Natural killer cell (primary cell): ENCODE data around the gene IYD. TPM values are rescaled to one million over a fixed set of nuclear protein-coding genes. Genes with fewer than 3 reads are reported as not detected.

Experiments
- ATAC-seq, 3 donors: fragments of 150-1000 bp in 2 of 3; fragments of 200-7000 bp in 1 of 3; cut with Tn5 transposase; 1 replicate in 1 of 3; 2 replicates in 2 of 3; pipeline ENCODE4 v1.10.0; 2021; ENCODE audit warnings: mild to moderate bottlenecking in 2 of 3, moderate library complexity in 2 of 3
- DNase-seq, 2 donors: peaks; one replicate each; pipeline versions ENCODE4 v3.0.0 to v3.0.0-alpha.2; 2013 to 2021; ENCODE audit warnings: mixed read lengths in 1 of 2
- H3K27ac ChIP-seq: one replicate; pipeline ENCODE4 v1.5.1; 2013; ENCODE audit warnings: mild to moderate bottlenecking, low read length
- H3K27me3 ChIP-seq: one replicate; pipeline ENCODE4 v1.6.1; 2013; ENCODE audit warnings: low read length; ENCODE audit not compliant: control insufficient read depth, insufficient read depth
- H3K36me3 ChIP-seq: one replicate; pipeline ENCODE4 v1.6.1; 2013; ENCODE audit warnings: low read length; ENCODE audit not compliant: control insufficient read depth, insufficient read depth
- H3K4me1 ChIP-seq: one replicate; pipeline ENCODE4 v1.6.1; 2013; ENCODE audit warnings: low read length; ENCODE audit not compliant: control insufficient read depth, insufficient read depth
- H3K4me3 ChIP-seq: one replicate; pipeline ENCODE4 v1.5.1; 2013; ENCODE audit warnings: low read length
- H3K9me3 ChIP-seq: one replicate; pipeline ENCODE4 v1.6.1; 2013; ENCODE audit warnings: low read length; ENCODE audit not compliant: control insufficient read depth, insufficient read depth
- H3K27ac Mint-ChIP-seq, 2 donors: one replicate each; pipeline ENCODE4 v1.8.0; 2022; ENCODE audit warnings: mild to moderate bottlenecking in 2 of 2, mixed read lengths in 2 of 2, moderate library complexity in 1 of 2
- H3K27me3 Mint-ChIP-seq, 2 donors: one replicate each; pipeline ENCODE4 v1.8.0; 2022; ENCODE audit warnings: low read depth in 2 of 2, mixed read lengths in 2 of 2
- H3K36me3 Mint-ChIP-seq: one replicate; pipeline ENCODE4 v1.8.0; 2022; ENCODE audit warnings: mixed read lengths
- H3K4me1 Mint-ChIP-seq, 2 donors: one replicate each; pipeline ENCODE4 v1.8.0; 2022; ENCODE audit warnings: mixed read lengths in 2 of 2
- H3K4me3 Mint-ChIP-seq: one replicate; pipeline ENCODE4 v1.8.0; 2022; ENCODE audit warnings: mild to moderate bottlenecking, moderate library complexity, mixed read lengths
- H3K9me3 Mint-ChIP-seq, 2 donors: one replicate each; pipeline ENCODE4 v1.8.0; 2022; ENCODE audit warnings: mixed read lengths in 2 of 2
- WGBS: methylation state at CpG from one replicate; pipeline ENCODE4 v1.1.7; 2013; ENCODE audit warnings: missing lambda C conversion rate; ENCODE audit not compliant: insufficient coverage; 5-methylcytosine and 5-hydroxymethylcytosine counted together
- intact Hi-C: fragments of 100-400 bp; cut with micrococcal nuclease; formaldehyde crosslinking; loops from one replicate; pipeline ENCODE4 v1.14.2; 2022
- total RNA-seq, 4 donors: library from RNA; stranded (reverse); fragments of 120-200 nt in 1 of 4; gene quantifications; one replicate each; pipeline versions ENCODE4 v1.2.3 to v1.2.4, GENCODE V29; 2013 to 2022
- TF ChIP-seq, protein P1 (sequence below): fragments of 200-600 bp; IDR thresholded peaks from one replicate; pipeline ENCODE4 v1.8.0; 2022; ENCODE audit warnings: antibody characterized with exemption

Gene IYD
- total RNA-seq, 3 donors from 2014 or later (not counting 1 experiment from before 2014, with no cell fraction given) = not detected

DNA sequence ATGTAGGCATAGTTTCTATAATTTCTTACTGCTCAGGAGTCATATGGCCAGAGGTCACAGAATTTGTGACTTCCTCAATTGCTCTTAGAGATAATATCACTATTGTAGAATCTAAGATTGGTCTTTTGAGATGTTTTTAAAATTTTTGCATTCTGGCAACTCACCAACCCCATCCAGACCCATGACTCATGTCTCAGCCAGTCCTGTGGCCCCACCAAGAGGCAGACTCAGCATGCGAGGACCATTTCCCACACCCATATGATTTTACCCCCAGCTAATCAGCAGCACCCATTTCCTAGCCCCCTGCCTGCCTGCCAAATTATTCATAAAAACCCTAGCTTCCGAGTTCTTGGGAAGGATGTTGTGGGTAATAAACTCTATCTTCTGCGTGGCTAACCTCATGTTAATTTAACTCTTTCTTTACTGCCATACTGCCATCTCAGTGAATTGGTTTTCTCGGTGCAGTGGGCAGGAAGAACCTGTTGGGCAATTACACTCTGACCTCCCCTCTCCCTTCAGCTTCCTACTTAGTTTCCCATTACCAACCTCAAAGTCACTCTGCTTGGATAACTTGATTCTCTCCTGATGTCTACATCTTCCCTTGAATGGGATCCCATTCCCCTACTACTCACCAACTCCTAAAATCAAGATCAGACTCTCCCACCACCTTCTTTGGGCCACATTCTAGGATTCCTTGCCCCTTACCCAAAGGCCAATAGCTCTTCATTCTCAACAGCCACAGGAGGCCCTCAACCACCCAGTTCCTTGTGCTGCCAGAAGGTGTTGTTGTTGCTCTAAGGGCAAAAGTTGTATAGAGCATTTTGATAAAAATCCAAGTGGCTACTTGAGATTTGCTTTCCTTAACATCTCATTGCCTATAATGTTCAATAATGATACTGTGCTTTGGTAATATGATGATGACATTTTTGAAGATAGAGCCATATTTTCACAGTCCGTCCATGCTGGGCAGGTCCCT, 16.2 kb upstream of the IYD start:
- Histone ChIP-seq H3K27ac (no peak overlapping the region), H3K36me3 (no peaks in the 10 kb centered on the region), H3K4me1 (no peaks in the 10 kb centered on the region), H3K27me3 (no peaks in the 10 kb centered on the region), H3K9me3 (no peaks in the 10 kb centered on the region), H3K4me3 (no peak overlapping the region)
- no peaks in the 10 kb centered on the region for H3K36me3 Mint-ChIP-seq
- DNase-seq (no peak), ATAC-seq (no peak)
- intact Hi-C loops = no loop called here
- H3K4me1 Mint-ChIP-seq = no peaks in the 10 kb centered on the region
- H3K4me3 Mint-ChIP-seq = no peak overlapping the region
- TF ChIP-seq, protein P1, sequence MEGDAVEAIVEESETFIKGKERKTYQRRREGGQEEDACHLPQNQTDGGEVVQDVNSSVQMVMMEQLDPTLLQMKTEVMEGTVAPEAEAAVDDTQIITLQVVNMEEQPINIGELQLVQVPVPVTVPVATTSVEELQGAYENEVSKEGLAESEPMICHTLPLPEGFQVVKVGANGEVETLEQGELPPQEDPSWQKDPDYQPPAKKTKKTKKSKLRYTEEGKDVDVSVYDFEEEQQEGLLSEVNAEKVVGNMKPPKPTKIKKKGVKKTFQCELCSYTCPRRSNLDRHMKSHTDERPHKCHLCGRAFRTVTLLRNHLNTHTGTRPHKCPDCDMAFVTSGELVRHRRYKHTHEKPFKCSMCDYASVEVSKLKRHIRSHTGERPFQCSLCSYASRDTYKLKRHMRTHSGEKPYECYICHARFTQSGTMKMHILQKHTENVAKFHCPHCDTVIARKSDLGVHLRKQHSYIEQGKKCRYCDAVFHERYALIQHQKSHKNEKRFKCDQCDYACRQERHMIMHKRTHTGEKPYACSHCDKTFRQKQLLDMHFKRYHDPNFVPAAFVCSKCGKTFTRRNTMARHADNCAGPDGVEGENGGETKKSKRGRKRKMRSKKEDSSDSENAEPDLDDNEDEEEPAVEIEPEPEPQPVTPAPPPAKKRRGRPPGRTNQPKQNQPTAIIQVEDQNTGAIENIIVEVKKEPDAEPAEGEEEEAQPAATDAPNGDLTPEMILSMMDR = no peak
- 46% methylated on average over 4 of the region's 5 CpGs for WGBS
- H3K27ac Mint-ChIP-seq = no peak overlapping the region
- H3K27me3 Mint-ChIP-seq = peaks cover 4 to 18% of the 10 kb centered on the region in 2 donors
- H3K9me3 Mint-ChIP-seq = no peaks in the 10 kb centered on the region

DNA sequence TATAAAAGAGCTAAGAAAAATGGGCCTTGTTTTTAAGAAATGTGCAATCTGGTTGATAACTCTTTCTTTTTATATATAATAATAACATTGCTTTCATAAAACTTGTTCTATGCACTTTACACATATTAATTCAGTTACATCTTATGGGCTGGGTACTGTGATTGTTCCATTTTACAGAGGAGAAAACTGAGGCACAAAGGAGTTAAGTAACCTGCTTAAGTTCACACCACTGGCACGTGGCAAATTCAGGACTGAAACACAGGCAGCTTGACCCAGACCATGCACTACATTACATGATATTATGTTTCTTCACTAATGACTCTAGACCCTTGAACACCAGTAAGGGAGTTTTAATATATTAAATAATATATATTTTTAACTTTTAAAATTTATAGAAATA, 15.4 kb upstream of the IYD start:
- Mint-ChIP-seq H3K27me3 (peaks cover 4 to 19% of the 10 kb centered on the region in 2 donors), H3K4me1 (no peaks in the 10 kb centered on the region), H3K4me3 (no peak overlapping the region), H3K9me3 (no peaks in the 10 kb centered on the region), H3K36me3 (no peaks in the 10 kb centered on the region), H3K27ac (no peak overlapping the region)
- H3K27ac ChIP-seq = no peak overlapping the region
- no peak overlapping the region for H3K4me3 ChIP-seq
- ATAC-seq = no peak
- no peaks in the 10 kb centered on the region for H3K9me3 ChIP-seq
- no peaks in the 10 kb centered on the region for H3K27me3 ChIP-seq
- no peaks in the 10 kb centered on the region for H3K36me3 ChIP-seq
- 100% methylated on average over 1 of the region's 1 CpG for WGBS
- H3K4me1 ChIP-seq = no peaks in the 10 kb centered on the region
- DNase-seq = no peak
- intact Hi-C loops = no loop called here
- TF ChIP-seq, protein P1 = no peak

DNA sequence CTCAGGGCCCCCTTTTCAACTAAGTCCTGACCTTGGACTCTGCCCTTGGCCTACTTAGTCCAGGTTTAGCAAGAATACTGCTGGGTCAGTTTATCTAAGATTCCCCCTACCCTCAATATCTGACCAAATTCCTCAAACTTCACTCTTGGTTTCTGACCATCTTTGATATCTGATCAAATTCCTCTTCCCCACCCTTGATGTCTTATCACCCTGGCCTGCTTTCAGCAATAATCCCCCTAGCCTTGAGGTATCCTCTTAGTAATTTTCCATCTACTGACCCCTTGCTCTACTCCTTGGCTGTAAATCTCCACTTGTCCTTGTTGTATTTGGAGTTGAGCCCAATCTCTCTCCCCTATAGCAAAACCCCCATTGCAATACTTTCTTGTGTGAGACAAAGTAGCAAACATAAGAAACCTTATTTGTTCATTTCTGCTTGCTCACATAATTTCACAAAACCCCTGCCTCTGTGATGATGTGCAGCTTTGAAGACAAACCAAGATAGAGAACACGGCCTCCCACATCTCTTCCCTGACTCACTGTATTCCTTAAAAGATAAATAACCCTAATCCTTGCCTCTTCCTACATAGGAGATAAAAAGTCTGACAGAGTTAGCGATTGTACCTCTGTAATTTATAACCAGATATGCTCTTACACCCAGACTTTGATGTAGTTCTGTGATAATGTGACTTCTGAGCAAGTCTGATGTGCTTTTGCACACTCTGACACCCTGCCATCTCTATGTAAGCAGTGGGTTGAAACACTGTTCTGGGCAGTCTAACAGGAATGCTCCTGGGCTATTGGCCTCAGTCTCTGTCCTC, 13.8 kb upstream of the IYD start:
- Histone ChIP-seq H3K9me3 (no peaks in the 10 kb centered on the region), H3K36me3 (no peaks in the 10 kb centered on the region), H3K4me3 (no peak overlapping the region), H3K4me1 (no peaks in the 10 kb centered on the region), H3K27ac (no peak overlapping the region), H3K27me3 (no peaks in the 10 kb centered on the region)
- WGBS = 88% methylated on average over 1 of the region's 2 CpGs
- peaks cover 4 to 19% of the 10 kb centered on the region in 2 donors for H3K27me3 Mint-ChIP-seq
- intact Hi-C loops = no loop called here
- no peak overlapping the region for H3K27ac Mint-ChIP-seq
- DNase-seq (no peak), ATAC-seq (no peak)
- no peaks in the 10 kb centered on the region for H3K9me3 Mint-ChIP-seq
- H3K4me3 Mint-ChIP-seq = no peak overlapping the region
- TF ChIP-seq, protein P1 = no peak
- H3K36me3 Mint-ChIP-seq = no peaks in the 10 kb centered on the region
- H3K4me1 Mint-ChIP-seq = no peaks in the 10 kb centered on the region
